ENCODE data around the gene PLA2G6. TPM values are rescaled to one million over a fixed set of nuclear protein-coding genes. Genes with fewer than 3 reads are reported as not detected.

Gene PLA2G6
- total and polyA plus RNA-seq, 9 donors, result 16.4 to 68.4 (median 39.4) TPM

DNA sequence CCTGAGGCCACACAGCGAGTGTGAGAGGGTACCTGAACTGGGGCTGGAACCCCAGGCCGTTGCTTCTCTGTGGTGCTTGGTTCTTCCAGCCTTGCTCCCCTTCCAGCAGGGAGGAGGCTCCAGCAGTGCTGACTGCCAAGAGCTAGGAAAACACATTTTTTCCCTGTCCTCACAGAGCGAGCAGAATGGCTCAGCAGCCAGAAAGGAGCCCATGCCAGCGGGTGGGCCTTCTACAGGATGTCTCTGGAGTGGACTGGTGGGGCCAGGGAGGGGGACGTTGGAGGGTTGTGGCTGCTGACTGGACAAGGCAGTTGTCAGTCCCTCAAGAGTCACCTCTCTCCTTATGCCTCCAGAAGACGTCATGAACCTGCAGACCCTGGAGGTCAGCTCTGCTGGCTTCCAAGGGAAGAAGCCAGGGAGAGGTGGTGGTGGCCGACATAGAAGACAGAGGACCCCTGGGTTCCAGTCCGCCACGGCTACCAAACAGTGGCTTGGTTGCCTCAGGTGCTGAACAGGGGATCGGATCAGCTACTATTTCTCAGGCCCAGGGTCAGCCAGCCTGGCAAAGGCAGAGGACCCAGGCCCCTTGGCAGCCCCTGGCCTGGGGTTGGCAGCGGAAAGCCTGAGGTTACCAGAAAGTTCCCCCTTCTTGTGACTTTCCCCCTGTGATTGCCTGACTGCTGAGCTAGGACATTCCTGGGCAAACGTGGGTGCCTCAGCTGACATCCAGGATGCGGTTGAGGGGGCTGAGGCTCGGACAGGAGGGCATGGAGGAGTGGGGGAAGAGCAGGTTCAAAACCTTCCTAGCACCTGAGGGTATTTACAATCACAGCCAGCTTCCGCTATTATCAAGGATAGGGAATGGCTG is 23.9 kb upstream of the PLA2G6 start:
- H3K36me3 ChIP-seq, result no peaks in the 10 kb centered on the region
- no peaks in the 10 kb centered on the region for H3K27me3 ChIP-seq
- WGBS, 3 donors, result 44 to 48% (median 44%) methylated on average over 15 of the region's 15 CpGs
- peaks cover 23% of the 10 kb centered on the region for H3K4me1 ChIP-seq (ENCODE audit: insufficient read depth)
- TF ChIP-seq EP300 (IDR thresholded peaks at IDR 0.05), result no peak
- no peak for TF ChIP-seq CTCF (IDR thresholded peaks at IDR 0.05)
- TF ChIP-seq POLR2A (IDR thresholded peaks at IDR 0.05), result no peak
- H3K9me3 ChIP-seq, result no peaks in the 10 kb centered on the region
- no peak overlapping the region for H3K4me3 ChIP-seq
- intact Hi-C loops (cut with DNase I), result loop anchor here in 2 of 4 donors (10.0 kb wide), 3 partner anchors 49 to 361 kb away; partner anchors contain the start of genes ANKRD54 (in 1 of the 2) and EIF3L (in 1 of the 2)
- peak; percentile 88 to 93 (median 92) for DNase-seq
- peak overlapping the region; percentile 99 to 100 for H3K27ac ChIP-seq

DNA sequence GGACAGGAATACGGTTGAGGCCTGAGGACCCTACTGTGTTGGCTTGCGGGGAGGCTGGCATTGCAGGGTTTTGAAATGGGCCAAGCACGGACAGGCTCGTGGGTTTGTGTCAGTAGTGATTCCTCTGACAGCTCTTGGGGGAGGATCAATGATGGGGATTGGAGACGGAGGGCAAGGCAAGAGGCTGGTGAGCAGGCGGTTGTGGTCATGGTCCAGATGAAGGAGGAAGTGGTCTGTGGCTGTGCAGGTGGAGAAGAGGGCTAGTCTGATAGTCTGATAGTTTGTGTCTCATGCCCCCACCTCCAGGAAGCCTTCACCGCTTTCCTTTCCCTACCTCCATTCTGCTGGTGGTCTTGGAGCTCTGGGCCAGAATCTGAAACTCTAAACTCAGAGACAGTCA is 23.2 kb upstream of the PLA2G6 start:
- H3K4me3 ChIP-seq, result no peak overlapping the region
- peak overlapping the region; percentile 99 to 100 for H3K27ac ChIP-seq
- no peaks in the 10 kb centered on the region for H3K27me3 ChIP-seq
- H3K36me3 ChIP-seq, result no peaks in the 10 kb centered on the region
- no peak for DNase-seq
- TF ChIP-seq POLR2A (IDR thresholded peaks at IDR 0.05), result no peak
- no peak for TF ChIP-seq CTCF (IDR thresholded peaks at IDR 0.05)
- no peak for TF ChIP-seq EP300 (IDR thresholded peaks at IDR 0.05)
- H3K4me1 ChIP-seq (ENCODE audit: insufficient read depth), result peaks cover 23% of the 10 kb centered on the region
- intact Hi-C loops (cut with DNase I), result loop anchor here in 2 of 4 donors (10.0 kb wide), 3 partner anchors 50 to 360 kb away; partner anchors contain the start of genes ANKRD54 (in 1 of the 2) and EIF3L (in 1 of the 2)
- 69 to 76% (median 72%) methylated on average over 7 of the region's 7 CpGs for WGBS, 3 donors
- no peaks in the 10 kb centered on the region for H3K9me3 ChIP-seq

DNA sequence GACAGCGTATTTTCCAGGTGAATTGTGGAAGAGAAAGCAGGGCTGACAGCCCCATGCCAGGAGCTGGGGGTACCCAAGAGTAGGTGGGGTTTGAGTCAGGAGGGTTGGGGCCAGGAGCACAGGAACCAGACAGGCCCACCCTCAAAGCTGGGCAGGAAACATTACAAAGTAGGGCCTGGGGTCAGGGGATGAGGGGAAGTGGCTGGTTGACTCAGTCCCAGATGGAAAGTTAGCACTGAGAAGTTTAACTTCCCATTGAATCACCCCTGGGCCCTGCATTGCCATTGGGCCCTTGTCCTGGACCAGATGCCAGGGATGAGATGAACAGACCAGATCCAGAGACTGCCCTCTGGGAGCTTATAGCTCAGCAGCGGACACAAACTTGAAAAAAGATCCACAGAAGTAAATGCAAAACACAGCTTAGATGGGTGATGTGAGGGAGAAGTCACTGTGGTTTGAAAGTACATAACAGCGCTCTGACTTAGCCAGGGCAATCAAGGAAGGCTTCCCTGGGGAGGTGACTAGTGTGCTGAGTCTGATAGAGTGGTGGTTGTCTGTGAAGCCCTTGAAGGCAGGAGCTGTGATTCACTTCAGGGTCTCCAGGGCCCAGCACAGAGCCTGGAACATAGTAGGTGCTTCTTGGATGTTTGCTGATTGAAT is 22.4 kb upstream of the PLA2G6 start:
- no peaks in the 10 kb centered on the region for H3K36me3 ChIP-seq
- no peaks in the 10 kb centered on the region for H3K27me3 ChIP-seq
- H3K27ac ChIP-seq, result peak overlapping the region; percentile 99 to 100
- peak overlapping the region; percentile 99 for H3K4me3 ChIP-seq
- WGBS, 3 donors, result 97 to 99% (median 97%) methylated on average over 3 of the region's 3 CpGs
- DNase-seq, result no peak
- TF ChIP-seq POLR2A (IDR thresholded peaks at IDR 0.05), result no peak
- intact Hi-C loops (cut with DNase I), result loop anchor here in 2 of 4 donors (10.0 kb wide), 3 partner anchors 51 to 359 kb away; partner anchors contain the start of genes ANKRD54 (in 1 of the 2) and EIF3L (in 1 of the 2)
- H3K4me1 ChIP-seq (ENCODE audit: insufficient read depth), result peaks cover 22% of the 10 kb centered on the region
- no peaks in the 10 kb centered on the region for H3K9me3 ChIP-seq

- peak; percentile 55 to 75 (median 63) for DNase-seq
- H3K9me3 ChIP-seq, result no peaks in the 10 kb centered on the region
- no peaks in the 10 kb centered on the region for H3K27me3 ChIP-seq
- intact Hi-C loops (cut with DNase I), result loop anchor here in 2 of 4 donors (10.0 kb wide), 3 partner anchors 52 to 358 kb away; partner anchors contain the start of genes ANKRD54 (in 1 of the 2) and EIF3L (in 1 of the 2)
- no peaks in the 10 kb centered on the region for H3K36me3 ChIP-seq
- 11 to 16% (median 13%) methylated on average over 18 to 19 of the region's 19 CpGs for WGBS, 3 donors
- peak overlapping the region; percentile 99 for H3K4me3 ChIP-seq
- H3K27ac ChIP-seq, result peak overlapping the region; percentile 99 to 100
- peaks cover 22% of the 10 kb centered on the region for H3K4me1 ChIP-seq (ENCODE audit: insufficient read depth)
- no peak for TF ChIP-seq EP300 (IDR thresholded peaks at IDR 0.05)
- TF ChIP-seq POLR2A (IDR thresholded peaks at IDR 0.05), result no peak
- no peak for TF ChIP-seq CTCF (IDR thresholded peaks at IDR 0.05)
Measured at GRCh38 chr22:38203090-38203810, 21.6 kb upstream of the PLA2G6 start.

Data from ovary (tissue), 9 donors.